Thyroid gland (tissue), 4 donors: ENCODE data around the gene SERF2.

Experiments used
- CTCF ChIP-seq, 6 experiments: fragments of 200-600 bp in 3 of 6; fragments of 450-650 bp in 3 of 6; sonication (generic) in 3 of 6; IDR thresholded peaks; one replicate each; pipeline ENCODE4 v1.5.1; 2016 to 2019; ENCODE audit warnings: antibody characterized with exemption in 6 of 6, mild to moderate bottlenecking in 2 of 6, inconsistent platforms in 1 of 6, moderate library complexity in 1 of 6
- POLR2A ChIP-seq, 2 donors: fragments of 450-650 bp; IDR thresholded peaks; one replicate each; pipeline ENCODE4 v1.6.1; 2017; ENCODE audit warnings: antibody characterized with exemption in 2 of 2, mild to moderate bottlenecking in 2 of 2, moderate library complexity in 1 of 2

DNA sequence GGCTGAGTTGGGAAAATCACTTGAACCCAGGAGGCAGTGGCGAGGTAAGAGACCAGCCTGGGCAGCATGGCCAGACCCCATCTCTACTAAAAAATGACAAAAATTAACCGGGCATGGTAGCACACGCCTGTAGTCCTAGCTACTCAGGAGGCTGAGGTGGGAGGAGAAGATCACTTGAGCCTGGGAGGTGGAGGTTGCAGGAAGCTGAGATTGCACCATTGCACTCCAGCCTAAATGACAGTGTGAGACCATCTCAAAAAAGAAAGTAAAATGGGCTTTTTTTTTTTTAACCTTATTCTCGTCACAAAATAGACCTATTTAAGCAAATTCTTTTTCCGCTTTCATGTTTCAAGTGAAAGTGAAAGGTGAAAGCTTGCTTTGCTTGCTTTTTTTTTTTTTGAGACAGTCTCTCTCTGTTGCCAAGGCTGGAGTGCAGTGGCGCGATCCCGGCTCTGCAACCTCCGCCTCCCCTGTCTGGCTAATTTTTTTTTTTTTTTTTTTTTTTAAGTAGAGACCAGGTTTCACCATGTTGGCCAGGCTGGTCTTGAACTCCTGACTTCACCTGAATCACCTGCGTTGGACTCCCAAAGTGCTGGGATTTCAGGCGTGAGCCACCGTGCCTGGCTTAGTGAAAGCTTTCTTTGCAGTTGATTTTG lies 42.3 kb upstream of the SERF2 start:
- no peak for TF ChIP-seq CTCF (IDR thresholded peaks at IDR 0.05)
- TF ChIP-seq POLR2A (IDR thresholded peaks at IDR 0.05): no peak
